Measurements from ENCODE around the gene RETREG1. TPM values are rescaled to one million over a fixed set of nuclear protein-coding genes. Genes with fewer than 3 reads are reported as not detected.

RETREG1 gene
- total RNA-seq, 1 experiment from 2014 or later = 3.4 TPM

- Histone ChIP-seq H4K5ac (ENCODE audit: insufficient read length, low read depth, low read length) (no peak overlapping the region), H2AFZ (ENCODE audit: low read length) (no peak overlapping the region), H3K14ac (ENCODE audit: insufficient read depth, low read length) (no peak overlapping the region), H3K79me2 (ENCODE audit: insufficient read depth, low read length) (no peaks in the 10 kb centered on the region), H2BK12ac (ENCODE audit: insufficient read length, low read depth, low read length) (no peak overlapping the region), H3K79me1 (ENCODE audit: insufficient read depth, low read depth, low read length, poor library complexity, severe bottlenecking) (no peaks in the 10 kb centered on the region), H2AK5ac (ENCODE audit: insufficient read length, low read length) (no peak overlapping the region), H3K27ac (ENCODE audit: insufficient read length, low read depth, low read length) (no peak overlapping the region), H4K91ac (ENCODE audit: insufficient read length, low read depth, low read length) (no peak overlapping the region), H2BK120ac (ENCODE audit: low read depth, low read length, poor library complexity, severe bottlenecking) (no peak overlapping the region), H3K4me2 (ENCODE audit: insufficient read depth, insufficient read length, low read length) (peak overlapping the region; percentile 11), H3K56ac (ENCODE audit: insufficient read length, low read depth, low read length) (no peak overlapping the region), H2BK5ac (ENCODE audit: insufficient read length, low read length) (no peak overlapping the region), H2BK20ac (ENCODE audit: low read depth, low read length, poor library complexity, severe bottlenecking) (no peak overlapping the region), H3K9ac (ENCODE audit: extremely low read depth, insufficient read length, low read length) (no peak overlapping the region), H3K9me3 (ENCODE audit: control insufficient read depth, low read depth, low read length) (no peaks in the 10 kb centered on the region), H3K4me1 (ENCODE audit: insufficient read depth, low read length) (peaks cover 7% of the 10 kb centered on the region; the same call in 1 of the 2 replicates), H3K23ac (ENCODE audit: insufficient read length, low read depth, low read length) (no peak overlapping the region), H3T11ph (ENCODE audit: low read length) (no peak overlapping the region), H2BK15ac (ENCODE audit: low read depth, low read length) (no peak overlapping the region), H3K18ac (ENCODE audit: insufficient read length, low read depth, low read length) (no peak overlapping the region), H3K23me2 (ENCODE audit: insufficient read length, low read depth, low read length, poor library complexity, severe bottlenecking) (no peaks in the 10 kb centered on the region), H4K8ac (replicated peaks; ENCODE audit: insufficient read length, low read depth, low read length) (no peak overlapping the region), H4K20me1 (ENCODE audit: control insufficient read depth, insufficient read depth, insufficient read length) (no peaks in the 10 kb centered on the region), H3K4ac (ENCODE audit: low read depth, low read length) (no peak overlapping the region), H3K27me3 (ENCODE audit: insufficient read depth, low read length) (no peaks in the 10 kb centered on the region)
- Mint-ChIP-seq H3K4me3 (no peak overlapping the region), H3K27ac (peak overlapping the region; percentile 8 to 73 (median 33); a peak in 3 of 7 replicates), H3K36me3 (ENCODE audit: insufficient read depth in 1 of 3, low read depth in 3 of 3) (no peaks in the 10 kb centered on the region), H3K4me1 (peaks cover 42 to 45% of the 10 kb centered on the region in 2 experiments), H3K27me3 (ENCODE audit: low read depth) (no peaks in the 10 kb centered on the region; the same call in 1 of the 2 replicates), H3K9me3 (no peaks in the 10 kb centered on the region)
- peak; percentile 60 for DNase-seq
- WGBS (ENCODE audit: extremely low coverage, insufficient read length, low lambda C conversion rate) = no CpG with 5 or more reads among the region's 12 CpGs
- TF ChIP-seq CTCF (conservative IDR thresholded peaks at IDR 0.05) = no peak
Measured at GRCh38 chr5:16574789-16575721, 41.7 kb downstream of the RETREG1 start.
